NCI-H1417 (cell line): ENCODE data around the gene PCOLCE2.

Experiments
- DNase-seq, 3 experiments: peaks; one replicate each; lab custom pipeline; 2025; lab: John Stamatoyannopoulos, UW

Gene PCOLCE2

GRCh38 chr3:142808103-142808917, 80.6 kb downstream of the PCOLCE2 start:
- no peak for DNase-seq

DNA sequence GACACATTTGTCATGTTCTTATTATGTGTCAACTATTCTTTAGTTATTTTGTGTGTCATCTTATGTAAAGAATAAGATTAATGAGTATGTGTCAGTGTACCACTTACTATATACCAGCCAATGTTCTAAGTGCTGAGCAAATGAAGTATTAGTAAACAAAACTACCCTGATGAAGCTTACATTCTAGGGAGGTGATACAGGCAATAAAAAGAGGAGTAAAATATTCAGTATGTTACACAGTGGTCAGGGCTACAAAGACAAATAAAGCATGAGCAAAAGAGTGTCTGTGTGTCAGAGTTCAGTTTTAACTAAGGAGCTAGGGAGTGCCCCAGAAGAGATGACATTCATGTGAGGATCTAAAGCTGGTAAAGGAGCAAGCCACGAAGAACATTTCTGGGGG, 86.0 kb downstream of the PCOLCE2 start:
- DNase-seq = peak in 1 of 3 experiments; percentile 8

- DNase-seq = no peak
Observed at GRCh38 chr3:142801746-142802145, 87.1 kb downstream of the PCOLCE2 start.

- no peak for DNase-seq
Observed at GRCh38 chr3:142796823-142797222, 92.1 kb downstream of the PCOLCE2 start.

DNA sequence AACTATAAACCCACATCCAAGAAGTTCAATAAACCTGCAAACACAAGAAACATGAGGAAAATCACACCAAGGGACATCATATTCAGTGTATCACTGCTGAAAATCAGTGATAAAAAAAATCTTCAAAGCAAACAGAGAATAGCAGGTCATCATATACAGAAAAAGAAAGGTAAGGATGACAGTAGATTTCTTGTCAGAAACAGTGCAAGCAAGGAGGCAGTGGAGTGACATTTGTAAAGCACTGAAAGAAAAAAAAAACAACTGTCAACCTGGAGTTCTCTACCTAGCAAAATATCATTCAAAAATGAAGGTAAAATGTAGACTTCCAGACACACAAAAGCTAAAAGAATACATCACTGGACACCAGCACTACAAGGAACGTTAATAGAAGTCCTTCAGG, 93.6 kb downstream of the PCOLCE2 start:
- DNase-seq = no peak

DNA sequence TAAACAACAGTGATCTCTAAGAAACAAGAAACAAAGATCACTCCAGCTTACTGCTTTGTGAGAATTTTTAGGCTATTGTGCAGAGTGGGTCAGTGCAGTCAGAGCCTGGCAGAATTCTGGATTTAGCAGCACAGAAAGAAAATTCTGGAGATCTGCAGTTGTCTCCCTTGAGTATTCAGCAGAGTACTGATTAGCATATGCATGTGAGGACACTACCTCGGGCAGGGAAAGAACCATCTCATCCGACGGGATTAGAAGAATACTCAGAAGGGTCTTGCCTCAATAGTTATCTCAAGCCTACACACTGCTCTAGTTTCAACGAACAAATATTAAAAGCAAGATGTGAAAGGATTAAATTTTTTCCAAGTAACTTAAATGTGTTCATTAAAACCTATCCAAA, 94.4 kb downstream of the PCOLCE2 start:
- no peak for DNase-seq

DNA sequence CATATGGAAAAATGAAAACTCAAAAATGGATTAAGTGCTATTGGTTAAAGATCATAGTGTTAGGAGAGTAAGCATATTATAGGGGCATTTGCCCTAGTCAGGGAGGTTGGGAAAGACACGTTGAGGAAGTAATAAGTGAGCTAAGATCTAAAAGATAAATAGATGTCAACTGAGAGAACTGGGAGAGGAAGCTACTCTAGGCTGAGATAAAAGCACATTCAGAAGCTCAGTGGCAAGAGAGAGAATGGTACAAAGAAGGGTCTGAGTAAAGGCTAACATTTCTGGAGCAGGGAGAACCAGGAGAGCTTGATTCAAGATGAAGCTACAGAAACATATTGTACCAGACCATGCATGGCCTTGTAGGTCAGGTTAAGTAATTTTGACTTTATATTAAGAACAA, 101.2 kb downstream of the PCOLCE2 start:
- DNase-seq = no peak

DNA sequence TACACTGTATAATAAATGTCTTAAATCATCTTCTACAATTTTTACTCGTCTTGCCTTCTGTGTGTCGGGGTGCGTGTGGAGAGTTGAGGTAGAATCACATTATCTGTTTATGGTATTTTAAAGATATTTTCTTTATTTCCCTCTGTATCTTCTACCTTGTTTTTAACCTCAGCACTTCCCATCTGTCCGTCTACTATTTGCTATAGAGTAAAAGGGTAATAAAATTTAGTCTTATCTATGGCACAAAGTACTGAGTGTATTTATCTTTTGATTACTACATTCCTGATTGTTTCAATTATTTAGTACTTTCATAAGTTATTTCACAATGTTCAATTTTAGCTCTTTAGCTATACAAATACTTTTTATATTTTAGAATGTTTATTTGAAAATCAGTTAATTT, 102.9 kb downstream of the PCOLCE2 start:
- DNase-seq = no peak

- no peak for DNase-seq
Observed at GRCh38 chr3:142784228-142784627, 104.7 kb downstream of the PCOLCE2 start.

GRCh38 chr3:142782616-142783015, 106.3 kb downstream of the PCOLCE2 start:
- no peak for DNase-seq

DNA sequence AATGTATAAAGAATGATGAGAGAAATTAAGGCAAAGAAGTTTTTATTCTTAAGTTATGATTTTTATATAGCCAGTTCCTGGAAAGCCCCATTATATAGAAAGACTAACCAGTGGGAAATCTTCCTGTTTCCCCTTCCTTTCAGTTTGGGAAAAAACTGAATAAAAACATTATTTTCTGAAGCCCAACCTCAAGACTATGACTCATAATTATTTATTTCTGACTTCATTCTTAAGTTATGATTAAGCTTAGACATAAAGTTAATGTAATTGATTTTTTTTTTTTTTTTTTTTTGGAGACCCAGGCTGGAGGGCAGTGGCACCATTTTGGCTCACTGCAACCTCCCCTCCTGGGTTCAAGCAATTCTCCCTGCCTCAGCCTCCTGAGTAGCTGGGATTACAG, 109.3 kb downstream of the PCOLCE2 start:
- DNase-seq = no peak

DNA sequence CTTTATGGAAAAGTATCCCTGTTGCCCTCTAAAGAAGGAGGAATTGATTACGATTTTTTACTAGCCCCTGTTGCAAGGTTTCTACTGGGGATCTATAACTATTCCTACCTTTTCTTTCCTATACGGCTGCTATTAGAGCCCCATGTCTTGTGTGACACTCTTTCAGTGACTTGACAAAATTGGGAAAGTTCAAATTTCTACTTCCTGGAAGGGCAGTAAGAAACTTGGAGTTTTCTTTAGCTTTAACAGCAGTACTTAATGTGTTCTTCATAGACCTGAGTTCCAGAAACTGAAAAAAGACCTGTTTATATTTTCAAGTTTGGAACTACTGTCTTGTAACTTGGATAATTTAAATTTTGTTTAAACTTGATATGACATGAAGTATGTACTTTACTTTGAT, 110.3 kb downstream of the PCOLCE2 start:
- no peak for DNase-seq

DNA sequence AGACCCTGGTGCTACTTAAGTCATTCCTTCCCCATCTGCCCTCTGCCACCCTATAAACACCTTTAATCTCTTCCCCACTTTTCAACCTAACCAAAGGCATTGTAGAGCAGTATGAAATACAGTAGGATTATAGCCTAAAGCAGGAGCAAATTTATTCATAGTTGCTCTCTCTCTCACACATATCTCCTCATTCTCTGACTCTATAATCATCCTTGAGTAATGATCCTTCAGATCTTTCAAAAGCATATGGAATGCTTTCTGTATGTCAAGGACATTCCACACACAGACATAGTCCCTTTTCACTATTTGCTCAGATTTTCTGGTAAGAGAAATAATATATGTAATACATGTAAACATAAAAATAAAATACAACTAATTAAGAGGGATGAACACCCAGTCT, 111.0 kb downstream of the PCOLCE2 start:
- no peak for DNase-seq

DNA sequence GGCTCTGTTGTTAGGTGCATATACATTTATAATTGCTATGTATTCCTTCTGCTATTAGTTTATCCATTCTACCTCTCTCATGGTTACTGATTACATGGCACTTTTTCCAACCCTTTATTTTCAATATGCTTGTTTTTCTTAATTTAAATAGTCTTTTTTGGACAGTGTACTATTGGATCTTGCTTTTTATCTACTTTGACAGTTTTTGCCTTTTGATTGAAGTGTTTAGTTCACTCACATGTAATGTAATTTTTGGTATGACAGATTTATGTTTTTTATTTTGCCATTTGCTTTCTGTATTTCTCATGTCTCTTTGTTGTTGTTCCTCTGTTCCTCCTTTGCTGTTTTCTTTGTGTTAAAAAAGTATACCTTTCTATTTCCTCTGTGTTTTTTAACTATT, 120.5 kb downstream of the PCOLCE2 start:
- no peak for DNase-seq
